ENCODE measurements around the gene PSMB1. TPM values are rescaled to one million over a fixed set of nuclear protein-coding genes. Genes with fewer than 3 reads are reported as not detected.

Gene PSMB1
- total and polyA plus RNA-seq, 2 donors (not counting 1 experiment from before 2014, with no cell fraction given) = 94.3 to 134 TPM

- Histone ChIP-seq H3K79me2 (ENCODE audit: control insufficient read depth, insufficient read depth, low read length) (no peaks in the 10 kb centered on the region), H3K4me1 (ENCODE audit: control insufficient read depth in 2 of 2, insufficient read depth in 2 of 2, low read length in 2 of 2) (peaks cover 3% of the 10 kb centered on the region in 2 donors), H3K9ac (ENCODE audit: low read length) (peak overlapping the region; percentile 44), H3K9me3 (ENCODE audit: control extremely low read depth in 1 of 3, control insufficient read depth in 2 of 3, insufficient read depth in 1 of 3, low read length in 2 of 3) (no peaks in the 10 kb centered on the region), H3K4me3 (ENCODE audit: control extremely low read depth in 1 of 5, extremely low read depth in 1 of 5, insufficient read depth in 1 of 5, low read depth in 2 of 5, low read length in 4 of 5) (no peak overlapping the region), H4K20me1 (ENCODE audit: control insufficient read depth, insufficient read depth, low read length, poor library complexity, severe bottlenecking) (no peaks in the 10 kb centered on the region), H3K36me3 (replicated peaks in 1 of 2; ENCODE audit: control extremely low read depth in 1 of 2, control insufficient read depth in 1 of 2, extremely low read depth in 1 of 2, insufficient read depth in 2 of 2, low read length in 1 of 2) (no peaks in the 10 kb centered on the region), H2AFZ (ENCODE audit: insufficient read depth, low read depth, low read length, poor library complexity, severe bottlenecking) (peak overlapping the region; percentile 83), H3K27ac (ENCODE audit: low read length in 2 of 2) (no peak overlapping the region), H3K27me3 (replicated peaks in 1 of 4; ENCODE audit: control extremely low read depth in 1 of 4, control insufficient read depth in 3 of 4, insufficient read depth in 4 of 4, low read length in 3 of 4) (peaks cover 0 to 12% (median 1%) of the 10 kb centered on the region in 4 experiments), H3K4me2 (replicated peaks; ENCODE audit: low read depth, low read length, poor library complexity, severe bottlenecking) (peak overlapping the region; percentile 64)
- DNase-seq = peak; percentile 65
- Mint-ChIP-seq H3K4me1 (peaks cover 4% of the 10 kb centered on the region), H3K27me3 (peaks cover 44% of the 10 kb centered on the region), H3K9me3 (ENCODE audit: insufficient read depth) (no peaks in the 10 kb centered on the region), H3K4me3 (peak overlapping the region; percentile 42), H3K27ac (no peak overlapping the region)
- 0% methylated on average over 3 of the region's 4 CpGs for WGBS (ENCODE audit: insufficient coverage)
- ChIA-PET CTCF (interaction anchor here (0.8 to 3.9 kb wide), 19 partner anchors 9 to 1625 kb away, joined by 3 to 63 read pairs (median 5); no protein-coding TSS in a partner anchor), POLR2A (no interaction called here)
- TF ChIP-seq EZH2 (IDR thresholded peaks at IDR 0.05; ENCODE audit: borderline replicate concordance, insufficient read depth, low read depth, low read length, poor library complexity, severe bottlenecking) = no peak
- TF ChIP-seq CTCF (IDR thresholded peaks at IDR 0.05) = peak; percentile 85
- ATAC-seq (ENCODE audit: low read depth) = peak; percentile 82
- intact Hi-C loops (cut with micrococcal nuclease) = loop anchor here (1.0 kb wide), 4 partner anchors 567 to 1622 kb away; no protein-coding TSS in a partner anchor
Measured at GRCh38 chr6:170516783-170517616, 36.1 kb downstream of the PSMB1 start.

GRCh38 chr6:170514908-170515307, 38.2 kb downstream of the PSMB1 start:
- no peak overlapping the region for H3K27ac Mint-ChIP-seq
- H3K4me1 Mint-ChIP-seq = peaks cover 4% of the 10 kb centered on the region
- ChIA-PET CTCF (interaction anchor here (3.9 kb wide), 1 partner anchor 725 kb away, joined by 59 read pairs; no protein-coding TSS in a partner anchor), POLR2A (no interaction called here)
- H3K9me3 Mint-ChIP-seq (ENCODE audit: insufficient read depth) = no peaks in the 10 kb centered on the region
- Histone ChIP-seq H3K27ac (ENCODE audit: low read length in 2 of 2) (no peak overlapping the region), H3K36me3 (replicated peaks in 1 of 2; ENCODE audit: control extremely low read depth in 1 of 2, control insufficient read depth in 1 of 2, extremely low read depth in 1 of 2, insufficient read depth in 2 of 2, low read length in 1 of 2) (no peaks in the 10 kb centered on the region), H3K9me3 (ENCODE audit: control extremely low read depth in 1 of 3, control insufficient read depth in 2 of 3, insufficient read depth in 1 of 3, low read length in 2 of 3) (no peaks in the 10 kb centered on the region), H3K9ac (ENCODE audit: low read length) (no peak overlapping the region), H3K4me3 (ENCODE audit: control extremely low read depth in 1 of 5, extremely low read depth in 1 of 5, insufficient read depth in 1 of 5, low read depth in 2 of 5, low read length in 4 of 5) (no peak overlapping the region), H3K27me3 (replicated peaks in 1 of 4; ENCODE audit: control extremely low read depth in 1 of 4, control insufficient read depth in 3 of 4, insufficient read depth in 4 of 4, low read length in 3 of 4) (peaks cover 0 to 12% (median 1%) of the 10 kb centered on the region in 4 experiments), H3K4me1 (ENCODE audit: control insufficient read depth in 2 of 2, insufficient read depth in 2 of 2, low read length in 2 of 2) (peaks cover 3% of the 10 kb centered on the region in 2 donors), H4K20me1 (ENCODE audit: control insufficient read depth, insufficient read depth, low read length, poor library complexity, severe bottlenecking) (no peaks in the 10 kb centered on the region), H3K79me2 (ENCODE audit: control insufficient read depth, insufficient read depth, low read length) (no peaks in the 10 kb centered on the region), H2AFZ (ENCODE audit: insufficient read depth, low read depth, low read length, poor library complexity, severe bottlenecking) (no peak overlapping the region), H3K4me2 (replicated peaks; ENCODE audit: low read depth, low read length, poor library complexity, severe bottlenecking) (no peak overlapping the region)
- H3K4me3 Mint-ChIP-seq = no peak overlapping the region
- no CpG with 5 or more reads among the region's 1 CpG for WGBS (ENCODE audit: insufficient coverage)
- peaks cover 41% of the 10 kb centered on the region for H3K27me3 Mint-ChIP-seq
- intact Hi-C loops (cut with micrococcal nuclease) = no loop called here
- DNase-seq = no peak
- TF ChIP-seq EZH2 (IDR thresholded peaks at IDR 0.05; ENCODE audit: borderline replicate concordance, insufficient read depth, low read depth, low read length, poor library complexity, severe bottlenecking) (no peak), CTCF (IDR thresholded peaks at IDR 0.05) (no peak)
- no peak for ATAC-seq (ENCODE audit: low read depth)
